ENCODE measurements around the gene BGLAP. TPM values are rescaled to one million over a fixed set of nuclear protein-coding genes. Genes with fewer than 3 reads are reported as not detected.

The BGLAP gene
- total RNA-seq, 1 donor from 2014 or later = 0.30 TPM

GRCh38 chr1:156247460-156248322 is 5.7 kb downstream of the BGLAP start, which contains the start of gene PAQR6:
TSS of gene PAQR6 (minus strand) at chr1:156248056. CDS start at chr1:156246731, 1,325 bp downstream.
- intact Hi-C loops (cut with micrococcal nuclease) = no loop called here
- Histone ChIP-seq H3K27ac (replicated peaks) (peak within 1 kb of the TSS; percentile 16), H3K9me3 (replicated peaks) (no peaks in the 10 kb centered on the region), H3K4me1 (peaks cover 64% of the 10 kb centered on the region), H3K36me3 (peaks cover 39% of the 10 kb centered on the region), H3K4me3 (no peak within 1 kb of the TSS), H3K27me3 (ENCODE audit: low read depth) (peaks cover 21% of the 10 kb centered on the region)
- no peak for TF ChIP-seq CTCF (IDR thresholded peaks at IDR 0.05; ENCODE audit: borderline replicate concordance)
- peak; percentile 28 for DNase-seq

- Histone ChIP-seq H3K4me3 (no peak overlapping the region), H3K9me3 (replicated peaks) (no peaks in the 10 kb centered on the region), H3K4me1 (peaks cover 68% of the 10 kb centered on the region), H3K27ac (replicated peaks) (peak overlapping the region; percentile 16), H3K36me3 (peaks cover 45% of the 10 kb centered on the region), H3K27me3 (ENCODE audit: low read depth) (peaks cover 21% of the 10 kb centered on the region)
- intact Hi-C loops (cut with micrococcal nuclease) = no loop called here
- TF ChIP-seq CTCF (IDR thresholded peaks at IDR 0.05; ENCODE audit: borderline replicate concordance) = no peak
- no peak for DNase-seq
Measured at GRCh38 chr1:156248323-156248683, 6.3 kb downstream of the BGLAP start.

GRCh38 chr1:156249593-156249992 is 7.6 kb downstream of the BGLAP start:
- Histone ChIP-seq H3K4me3 (no peak overlapping the region), H3K9me3 (replicated peaks) (no peaks in the 10 kb centered on the region), H3K27me3 (ENCODE audit: low read depth) (peaks cover 20% of the 10 kb centered on the region), H3K36me3 (peaks cover 57% of the 10 kb centered on the region), H3K27ac (replicated peaks) (no peak overlapping the region), H3K4me1 (peaks cover 68% of the 10 kb centered on the region)
- intact Hi-C loops (cut with micrococcal nuclease) = no loop called here
- DNase-seq = no peak
- no peak for TF ChIP-seq CTCF (IDR thresholded peaks at IDR 0.05; ENCODE audit: borderline replicate concordance)

- no peak for DNase-seq
- peaks cover 54% of the 10 kb centered on the region for H3K4me1 ChIP-seq
- H3K4me3 ChIP-seq = no peak overlapping the region
- H3K27ac ChIP-seq (replicated peaks) = peak overlapping the region; percentile 66
- H3K27me3 ChIP-seq (ENCODE audit: low read depth) = peaks cover under 1% of the 10 kb centered on the region
- intact Hi-C loops (cut with micrococcal nuclease) = no loop called here
- TF ChIP-seq CTCF (IDR thresholded peaks at IDR 0.05; ENCODE audit: borderline replicate concordance) = no peak
- H3K9me3 ChIP-seq (replicated peaks) = no peaks in the 10 kb centered on the region
- H3K36me3 ChIP-seq = peaks cover 76% of the 10 kb centered on the region
Measured at GRCh38 chr1:156251527-156251926, 9.5 kb downstream of the BGLAP start.

GRCh38 chr1:156253634-156254033 is 11.7 kb downstream of the BGLAP start:
- intact Hi-C loops (cut with micrococcal nuclease) = no loop called here
- Histone ChIP-seq H3K36me3 (peaks cover 97% of the 10 kb centered on the region), H3K4me3 (no peak overlapping the region), H3K27ac (replicated peaks) (no peak overlapping the region), H3K4me1 (peaks cover 36% of the 10 kb centered on the region), H3K27me3 (ENCODE audit: low read depth) (no peaks in the 10 kb centered on the region), H3K9me3 (replicated peaks) (no peaks in the 10 kb centered on the region)
- TF ChIP-seq CTCF (IDR thresholded peaks at IDR 0.05; ENCODE audit: borderline replicate concordance) = no peak
- DNase-seq = no peak

Data from left ventricle myocardium inferior (tissue), 1 donor.